OCI-LY1 (cell line): Measurements from ENCODE around the gene NUP107.

Source experiments
- H2AFZ ChIP-seq: fragments of 200-600 bp; sonication (generic), shearing (Covaris generic); 2 replicates; pipeline ENCODE4 v1.6.0; 2014; ENCODE audit warnings: antibody characterized with exemption, mild to moderate bottlenecking, low read length
- H3F3A ChIP-seq: fragments of 200-600 bp; sonication (generic), shearing (Covaris generic); 2 replicates; pipeline ENCODE4 v1.6.0; 2014; ENCODE audit warnings: mild to moderate bottlenecking, antibody characterized with exemption, low read length, moderate library complexity; ENCODE audit not compliant: insufficient read depth
- H3K27ac ChIP-seq: fragments of 200-600 bp; sonication (generic); 2 replicates; pipeline ENCODE4 v1.5.1; 2014; ENCODE audit warnings: low read length, mixed run types, mild to moderate bottlenecking, low read depth; ENCODE audit not compliant: poor library complexity, severe bottlenecking
- H3K27me3 ChIP-seq: fragments of 200-600 bp; sonication (generic); 2 replicates; pipeline ENCODE4 v1.6.0; 2014; ENCODE audit warnings: antibody characterized with exemption, mild to moderate bottlenecking, low read length, moderate library complexity; ENCODE audit not compliant: insufficient read depth
- H3K36me3 ChIP-seq: fragments of 200-600 bp; sonication (generic); 2 replicates; pipeline ENCODE4 v1.6.1; 2014; ENCODE audit warnings: mild to moderate bottlenecking, antibody characterized with exemption, low read length, moderate library complexity, mixed read lengths; ENCODE audit not compliant: insufficient read depth
- H3K4me1 ChIP-seq: fragments of 200-600 bp; sonication (generic); 2 replicates; pipeline ENCODE4 v1.5.1; 2014; ENCODE audit warnings: mild to moderate bottlenecking, low read length, moderate library complexity; ENCODE audit not compliant: insufficient read depth, severe bottlenecking
- H3K4me2 ChIP-seq: fragments of 200-600 bp; sonication (generic), shearing (Covaris generic); 2 replicates; pipeline ENCODE4 v1.6.1; 2014; ENCODE audit warnings: low read length
- H3K4me3 ChIP-seq: fragments of 200-600 bp; sonication (generic); 2 replicates; pipeline ENCODE4 v1.5.1; 2014; ENCODE audit warnings: low read length, low read depth, mild to moderate bottlenecking, mixed read lengths; ENCODE audit not compliant: poor library complexity, severe bottlenecking
- H3K79me2 ChIP-seq: fragments of 200-600 bp; shearing (Covaris generic); 2 replicates; pipeline ENCODE4 v1.6.1; 2016; ENCODE audit warnings: mixed run types, low read length, mixed read lengths; ENCODE audit not compliant: insufficient read depth
- H3K9ac ChIP-seq: fragments of 200-600 bp; sonication (generic), shearing (Covaris generic); 2 replicates; pipeline ENCODE4 v1.6.1; 2014; ENCODE audit warnings: mild to moderate bottlenecking, low read length, mixed read lengths
- H3K9me2 ChIP-seq: fragments of 200-600 bp; sonication (generic), shearing (Covaris generic); 2 replicates; pipeline ENCODE4 v1.6.1; 2014; ENCODE audit warnings: low read depth, mild to moderate bottlenecking, low read length, mixed read lengths
- H3K9me3 ChIP-seq: fragments of 200-600 bp; shearing (Covaris generic); 2 replicates; pipeline ENCODE4 v1.6.1; 2014; ENCODE audit warnings: low read length, mixed read lengths
- H4K20me1 ChIP-seq: fragments of 200-600 bp; sonication (generic), shearing (Covaris generic); 2 replicates; pipeline ENCODE4 v1.6.0; 2016; ENCODE audit warnings: mild to moderate bottlenecking, low read length; ENCODE audit not compliant: insufficient read depth
- CTCF ChIP-seq: fragments of 200-600 bp; sonication (generic), shearing (Covaris generic); IDR thresholded peaks from 2 replicates; pipeline ENCODE4 v1.5.1; 2017; ENCODE audit warnings: mild to moderate bottlenecking, antibody characterized with exemption, low read length, moderate library complexity, mixed read lengths
- EZH2 ChIP-seq: fragments of 200-600 bp; sonication (generic), shearing (Covaris generic); IDR thresholded peaks from 2 replicates; pipeline ENCODE4 v1.8.0; 2017; ENCODE audit warnings: borderline replicate concordance, mixed run types, mild to moderate bottlenecking, antibody characterized with exemption, low read length, moderate library complexity, mixed read lengths

NUP107 gene

DNA sequence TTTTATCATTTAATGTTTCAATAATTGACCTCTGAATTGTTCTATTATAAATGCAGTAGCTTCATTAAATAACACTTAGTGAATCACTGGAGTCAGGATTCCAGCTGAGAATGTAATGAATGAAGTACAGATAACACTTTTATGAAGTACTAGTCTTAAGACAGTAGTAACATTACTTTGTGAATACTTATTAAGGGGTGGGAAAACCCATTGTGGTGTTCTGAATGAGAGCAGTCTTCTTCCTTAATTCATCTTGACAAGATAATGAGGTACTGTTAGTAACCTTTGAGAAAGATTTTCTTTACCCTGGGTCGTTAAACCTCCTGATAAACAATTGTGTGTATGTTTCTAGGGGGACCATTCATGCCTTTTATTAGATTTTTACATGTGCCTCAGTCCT is 12.7 kb downstream of the NUP107 start:
- Histone ChIP-seq H3K9me2 (no peaks in the 10 kb centered on the region), H4K20me1 (no peaks in the 10 kb centered on the region), H3K4me2 (no peak overlapping the region), H3K36me3 (peaks cover 76% of the 10 kb centered on the region), H3K79me2 (no peaks in the 10 kb centered on the region), H3K9me3 (no peaks in the 10 kb centered on the region), H3K27me3 (no peaks in the 10 kb centered on the region), H3K27ac (no peak overlapping the region), H2AFZ (no peak overlapping the region), H3K4me1 (no peaks in the 10 kb centered on the region), H3K4me3 (no peak overlapping the region), H3F3A (no peaks in the 10 kb centered on the region), H3K9ac (no peak overlapping the region)
- TF ChIP-seq CTCF (no peak), EZH2 (no peak)

- no peak overlapping the region for H3K4me3 ChIP-seq
- H3K9me3 ChIP-seq, result no peaks in the 10 kb centered on the region
- H4K20me1 ChIP-seq, result no peaks in the 10 kb centered on the region
- no peak overlapping the region for H2AFZ ChIP-seq
- H3K27ac ChIP-seq, result no peak overlapping the region
- H3K79me2 ChIP-seq, result no peaks in the 10 kb centered on the region
- H3F3A ChIP-seq, result no peaks in the 10 kb centered on the region
- no peaks in the 10 kb centered on the region for H3K27me3 ChIP-seq
- H3K4me2 ChIP-seq, result no peak overlapping the region
- no peak overlapping the region for H3K9ac ChIP-seq
- no peaks in the 10 kb centered on the region for H3K9me2 ChIP-seq
- peaks cover 80% of the 10 kb centered on the region for H3K36me3 ChIP-seq
- no peak for TF ChIP-seq EZH2
- TF ChIP-seq CTCF, result no peak
- no peaks in the 10 kb centered on the region for H3K4me1 ChIP-seq
Measured at GRCh38 chr12:68727776-68728175, 41.0 kb downstream of the NUP107 start.

- Histone ChIP-seq H3K9me2 (no peaks in the 10 kb centered on the region), H3F3A (no peaks in the 10 kb centered on the region), H2AFZ (no peak overlapping the region), H3K4me3 (no peak overlapping the region), H3K79me2 (no peaks in the 10 kb centered on the region), H3K9ac (no peak overlapping the region), H3K9me3 (no peaks in the 10 kb centered on the region), H3K27ac (no peak overlapping the region), H3K4me1 (no peaks in the 10 kb centered on the region), H4K20me1 (no peaks in the 10 kb centered on the region), H3K27me3 (no peaks in the 10 kb centered on the region), H3K36me3 (peaks cover 78% of the 10 kb centered on the region), H3K4me2 (no peak overlapping the region)
- TF ChIP-seq CTCF (no peak), EZH2 (no peak)
Measured at GRCh38 chr12:68733661-68734071, 46.9 kb downstream of the NUP107 start.
